HepG2 (cell line): Measurements from ENCODE around the gene INTS7. TPM values are rescaled to one million over a fixed set of nuclear protein-coding genes. Genes with fewer than 3 reads are reported as not detected.
"Not testable (repeated sequence)": the region's sequence is repeated elsewhere in the genome, so short reads cannot be mapped to it uniquely, and the experiment has no call there.

Source experiments
- ATAC-seq: fragments of 200-7000 bp; cut with Tn5 transposase; 3 replicates; pipeline ENCODE4 v1.9.1; 2020; ENCODE audit warnings: mild to moderate bottlenecking, moderate library complexity
- BruUV-seq: library from RNA; stranded (reverse); fragments of 400-500 nt; replicated peaks from 2 replicates; lab custom pipeline; 2021; lab: Mats Ljungman, UMichigan
- CTCF ChIA-PET: fragments of 300-600 bp; formaldehyde crosslinking; extraction: SDS; loops from one replicate; lab custom pipeline; 2021; ENCODE audit warnings: low total read pairs, inconsistent platforms, low intra/inter-chr PET ratio; lab: Yijun Ruan, JAX
- POLR2A ChIA-PET: fragments of 350-600 bp; sonication (Branson Sonifier 250); formaldehyde crosslinking; loops from one replicate; lab custom pipeline; 2020; ENCODE audit warnings: antibody characterized with exemption, inconsistent platforms; lab: Yijun Ruan, JAX
- DNase-seq: peaks from one replicate; pipeline ENCODE4 v3.0.0-alpha.2; 2015; ENCODE audit warnings: low spot score
- FAIRE-seq: peaks from 3 replicates; lab custom pipeline; 2011; peaks lifted over from hg19 to GRCh38; lab: Jason Lieb, UNC
- H2AFZ ChIP-seq: one replicate; pipeline ENCODE4 v1.6.1; 2011; ENCODE audit warnings: low read length, inconsistent platforms
- H3K27ac ChIP-seq: fragments of 300-600 bp; 3 replicates; pipeline ENCODE4 v1.8.0; 2011; ENCODE audit warnings: mixed run types, mild to moderate bottlenecking, mixed read lengths, low read length, inconsistent platforms; ENCODE audit not compliant: insufficient read depth; ENCODE audit errors: extremely low read length
- H3K27me3 ChIP-seq, 2 experiments: fragments of 200-600 bp in 1 of 2; 2 replicates in 1 of 2; 3 replicates in 1 of 2; pipeline versions ENCODE4 v1.6.0 to v1.8.0; 2011; ENCODE audit warnings: low read length in 2 of 2, mild to moderate bottlenecking in 2 of 2, moderate library complexity in 2 of 2, inconsistent platforms in 1 of 2; ENCODE audit not compliant: insufficient read depth in 2 of 2, control insufficient read depth in 1 of 2
- H3K36me3 ChIP-seq, 2 experiments: fragments of 200-600 bp in 1 of 2; replicated peaks in 1 of 2; 2 replicates in 1 of 2; 3 replicates in 1 of 2; pipeline versions ENCODE4 v1.5.1 to v1.8.0; 2011; ENCODE audit warnings: low read length in 2 of 2, inconsistent platforms in 1 of 2; ENCODE audit not compliant: insufficient read depth in 2 of 2, control insufficient read depth in 1 of 2
- H3K4me1 ChIP-seq: 2 replicates; pipeline ENCODE4 v1.5.1; 2012; ENCODE audit warnings: low read length, inconsistent platforms; ENCODE audit not compliant: insufficient read depth
- H3K4me2 ChIP-seq: 2 replicates; pipeline ENCODE4 v1.6.0; 2011; ENCODE audit warnings: low read depth, low read length, inconsistent platforms
- H3K4me3 ChIP-seq, 3 experiments: fragments of 200-600 bp in 1 of 3; sonication (generic), shearing (Covaris generic) in 1 of 3; replicated peaks in 1 of 3; 2 replicates each; pipeline ENCODE4 v1.5.1; 2011 to 2016; ENCODE audit warnings: low read length in 3 of 3, inconsistent platforms in 2 of 3, low read depth in 2 of 3, mild to moderate bottlenecking in 2 of 3, control low read depth in 1 of 3, mixed read lengths in 1 of 3; ENCODE audit not compliant: insufficient read depth in 1 of 3
- H3K79me2 ChIP-seq: one replicate; pipeline ENCODE4 v1.6.1; 2011; ENCODE audit warnings: low read length, inconsistent platforms; ENCODE audit not compliant: insufficient read depth
- H3K9ac ChIP-seq: 2 replicates; pipeline ENCODE4 v1.6.0; 2011; ENCODE audit warnings: mild to moderate bottlenecking, low read depth, low read length, inconsistent platforms; ENCODE audit not compliant: insufficient read depth
- H3K9me3 ChIP-seq: 2 replicates; pipeline ENCODE4 v1.5.1; 2012; ENCODE audit warnings: mild to moderate bottlenecking, low read length
- H4K20me1 ChIP-seq: 2 replicates; pipeline ENCODE4 v1.6.0; 2011; ENCODE audit warnings: inconsistent platforms, mild to moderate bottlenecking, low read length, moderate library complexity; ENCODE audit not compliant: insufficient read depth
- SMAD9 ChIP-seq: sonication (generic); formaldehyde crosslinking; IDR thresholded peaks from 2 replicates; pipeline ENCODE4 v1.5.1; 2020; ENCODE audit warnings: mild to moderate bottlenecking, missing genetic modification reagents
- WGBS: methylation state at CpG from one replicate; pipeline ENCODE4 v1.1.6; 2017; ENCODE audit warnings: low lambda C conversion rate; 5-methylcytosine and 5-hydroxymethylcytosine counted together
- in situ Hi-C: cut with HindIII; loops from 2 replicates; pipeline ENCODE4 v1.10.0; 2017; ENCODE audit warnings: low pct_unique_long_range_greater_than_20kb; ENCODE audit not compliant: extremely low pct_ligation_motif_present
- intact Hi-C: fragments of 100-400 bp; cut with micrococcal nuclease; formaldehyde crosslinking; loops from one replicate; pipeline ENCODE4 v1.10.0; 2022; ENCODE audit not compliant: unreplicated experiment
- polyA plus RNA-seq, 8 experiments: library from polyadenylated mRNA; depleted of rRNA in 3 of 8; stranded (reverse) in 7 of 8; unstranded in 1 of 8; fragments of >200 nt; fragmentation: Illumina TruSeq in 4 of 8; extraction: Trizol in 4 of 8; gene quantifications; 2 replicates each; pipeline versions ENCODE4 v1.2.1 to v1.2.3, GENCODE V29; 2011 to 2016; ENCODE audit warnings: low read depth in 4 of 8, missing spikeins in 1 of 8, mixed read lengths in 1 of 8; ENCODE audit not compliant: insufficient read depth in 1 of 8
- total RNA-seq, 5 experiments: library from RNA; depleted of rRNA; stranded (reverse); fragments of >200 nt; fragmentation: Illumina TruSeq; extraction: Trizol; gene quantifications; 2 replicates each; pipeline ENCODE4 v1.2.3, GENCODE V29; 2016; ENCODE audit warnings: low read depth in 1 of 5
- TF ChIP-seq, protein P1 (sequence below): sonication (generic); formaldehyde crosslinking; IDR thresholded peaks from 2 replicates; pipeline ENCODE4 v1.8.1; 2023; ENCODE audit warnings: mild to moderate bottlenecking, moderate library complexity, missing genetic modification reagents

INTS7 gene
- total and polyA plus RNA-seq, 2 of the 13 experiments (the other 11 are each of a cell fraction or from before 2014, with no cell fraction given), result 18.3 to 22.4 TPM

DNA sequence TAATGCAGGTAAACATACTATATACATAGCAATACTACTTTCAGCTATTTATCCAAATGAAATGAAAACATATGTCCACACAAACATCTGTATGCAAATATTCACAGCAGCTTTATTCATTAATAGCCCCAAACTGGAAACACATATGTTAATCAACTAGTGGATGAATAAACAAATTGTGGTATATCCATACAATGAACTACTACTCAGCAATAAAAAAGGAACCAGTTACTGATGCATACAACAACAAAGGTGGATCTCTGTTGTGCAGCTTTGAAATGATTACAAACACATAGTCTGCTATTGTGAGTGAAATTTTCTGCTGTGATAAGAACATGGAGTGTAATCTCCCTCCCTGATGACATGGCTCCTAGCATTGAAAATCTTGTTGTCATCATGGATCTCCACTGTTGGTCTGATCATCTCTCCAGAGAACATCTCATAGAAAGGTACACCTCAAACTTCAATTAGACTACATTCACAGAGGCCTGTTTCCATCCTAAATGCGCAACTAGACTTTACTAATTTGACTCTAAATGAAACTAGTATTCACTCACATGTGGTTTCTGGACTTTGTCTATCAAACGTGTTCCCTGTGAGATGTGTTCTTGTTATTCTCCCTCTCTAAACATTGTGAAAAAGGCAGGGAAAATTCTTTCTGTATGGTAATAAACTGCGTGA lies 10.7 kb downstream of the INTS7 start:
- in situ Hi-C loops (no loop called here), intact Hi-C loops (no loop called here)
- Histone ChIP-seq H3K36me3 (peaks cover 1 to 6% of the 10 kb centered on the region in 2 experiments; a peak in 1 of 5 replicates), H3K4me1 (peaks cover 35% of the 10 kb centered on the region), H3K27me3 (no peaks in the 10 kb centered on the region), H3K9me3 (no peaks in the 10 kb centered on the region), H3K4me3 (no peak overlapping the region), H3K27ac (no peak overlapping the region), H3K79me2 (peaks cover 80% of the 10 kb centered on the region), H4K20me1 (no peaks in the 10 kb centered on the region; the same call in 1 of the 2 replicates), H2AFZ (no peak overlapping the region), H3K4me2 (no peak overlapping the region), H3K9ac (no peak overlapping the region)
- ATAC-seq (no peak), DNase-seq (no peak), FAIRE-seq (no peak)
- BruUV-seq, result no TSS peak
- no peak for TF ChIP-seq SMAD9 (CRISPR knock-in tag)
- TF ChIP-seq, protein P1, sequence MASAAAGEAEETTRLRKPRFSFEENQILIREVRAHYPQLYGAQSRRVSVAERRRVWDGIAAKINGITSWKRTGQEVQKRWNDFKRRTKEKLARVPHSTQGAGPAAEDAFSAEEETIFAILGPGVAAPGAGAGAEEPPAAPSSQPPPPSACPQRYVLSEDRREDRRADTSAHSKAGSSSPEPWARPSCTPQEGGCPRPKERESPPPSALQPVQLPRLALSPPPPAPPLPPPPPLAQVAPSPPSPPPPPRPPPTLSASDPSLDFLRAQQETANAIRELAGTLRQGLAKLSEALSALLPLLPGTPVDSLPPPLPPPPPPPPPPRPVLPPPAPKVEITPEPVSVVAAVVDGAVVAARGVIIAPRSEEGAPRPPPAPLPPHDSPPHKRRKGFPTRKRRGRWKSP (CRISPR knock-in tag), result no peak
- POLR2A ChIA-PET, result no interaction called here
- CTCF ChIA-PET, result no interaction called here
- 98% methylated on average over 3 of the region's 3 CpGs for WGBS

DNA sequence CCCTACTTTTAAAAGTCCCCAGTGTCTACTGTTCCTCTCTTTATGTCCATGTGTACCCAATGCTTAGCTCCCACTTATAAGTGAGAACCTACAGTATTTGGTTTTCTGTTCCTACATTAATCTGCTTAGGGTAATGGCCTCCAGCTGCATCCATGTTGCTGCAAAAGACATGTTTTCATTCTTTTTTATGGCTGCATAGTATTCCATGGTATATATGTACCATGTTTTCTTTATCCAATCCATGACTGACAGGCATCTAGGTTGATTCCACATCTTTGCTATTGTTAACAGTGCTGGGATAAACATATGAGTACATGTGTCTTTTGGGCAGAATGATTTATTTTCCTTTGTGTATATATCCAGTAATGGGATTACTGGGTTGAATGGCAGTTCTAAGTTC lies 12.4 kb downstream of the INTS7 start:
- H3K9ac ChIP-seq, CTCF ChIA-PET, POLR2A ChIA-PET, H3K4me2 ChIP-seq, H3K36me3 ChIP-seq, ATAC-seq, H3K4me3 ChIP-seq, intact Hi-C loops, BruUV-seq, H4K20me1 ChIP-seq, FAIRE-seq, H3K27me3 ChIP-seq, H3K27ac ChIP-seq, H2AFZ ChIP-seq, in situ Hi-C loops, DNase-seq, H3K9me3 ChIP-seq: not testable (repeated sequence)
- Histone ChIP-seq H3K79me2 (peaks cover 63% of the 10 kb centered on the region), H3K4me1 (peaks cover 18% of the 10 kb centered on the region)
